DMS114 treated with DMSO at 0.1 percent for 48 hours (cell line): Measurements from ENCODE around the gene DUSP22.

Experiments
- DNase-seq: peaks from one replicate; lab custom pipeline; 2025; ENCODE audit not compliant: unreplicated experiment; lab: John Stamatoyannopoulos, UW

DUSP22 gene

GRCh38 chr6:392441-393390 is 100.4 kb downstream of the DUSP22 start:
- no peak for DNase-seq

- DNase-seq = no peak
These were observed 101.3 kb downstream of the DUSP22 start for GRCh38 chr6:393391-394221.

- no peak for DNase-seq
These were observed 102.5 kb downstream of the DUSP22 start for GRCh38 chr6:394641-395289.

- no peak for DNase-seq
These were observed 103.3 kb downstream of the DUSP22 start for GRCh38 chr6:395432-396125.

- no peak for DNase-seq
These were observed 103.8 kb downstream of the DUSP22 start for GRCh38 chr6:396126-396520.

- DNase-seq = no peak
These were observed 104.8 kb downstream of the DUSP22 start for GRCh38 chr6:397056-397455.

- no peak for DNase-seq
These were observed 105.3 kb downstream of the DUSP22 start for GRCh38 chr6:397604-398003.

- no peak for DNase-seq
These were observed 105.8 kb downstream of the DUSP22 start for GRCh38 chr6:398065-398464.

GRCh38 chr6:398558-399078 is 106.3 kb downstream of the DUSP22 start:
- DNase-seq = no peak

- DNase-seq = no peak
These were observed 107.7 kb downstream of the DUSP22 start for GRCh38 chr6:399785-400534.

GRCh38 chr6:400815-401214 is 108.5 kb downstream of the DUSP22 start:
- DNase-seq = no peak
